ENCODE data around the gene SMDT1. TPM values are rescaled to one million over a fixed set of nuclear protein-coding genes. Genes with fewer than 3 reads are reported as not detected.
"Not testable (repeated sequence)": the region's sequence is repeated elsewhere in the genome, so short reads cannot be mapped to it uniquely, and the experiment has no call there.

The SMDT1 gene
- total and polyA plus RNA-seq, 12 donors, result 111 to 197 (median 135) TPM

DNA sequence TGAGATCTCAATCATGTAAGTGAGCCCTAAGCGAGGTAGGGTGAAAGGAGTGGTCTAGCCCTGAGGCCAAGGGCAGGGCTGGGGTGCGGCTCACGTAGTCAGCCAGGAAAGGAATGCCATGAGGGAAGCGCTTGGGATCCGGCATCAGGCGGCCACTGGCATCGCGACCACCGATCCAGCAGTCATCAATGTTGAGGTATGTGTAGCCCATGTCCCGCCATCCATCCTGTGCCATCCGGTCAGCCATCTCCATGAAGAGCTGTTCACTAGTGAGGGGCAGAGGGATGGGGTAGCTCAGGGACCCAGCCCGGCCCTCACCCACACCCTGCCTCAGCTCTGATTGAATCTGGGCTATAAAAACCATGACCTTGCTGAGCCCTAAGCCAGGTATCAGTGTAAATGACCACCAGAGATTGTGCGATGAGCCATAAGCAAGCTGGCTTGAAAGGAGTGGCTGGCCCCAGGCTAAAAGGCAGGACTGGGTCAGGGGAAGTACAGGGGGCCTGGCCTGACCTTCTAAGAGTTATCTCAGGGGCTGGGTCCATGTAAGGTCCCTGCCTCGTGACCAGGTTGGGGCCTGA, 11.7 kb upstream of the SMDT1 start:
- Histone ChIP-seq H3K9me3 (no peaks in the 10 kb centered on the region), H3K4me1 (peaks cover 5 to 32% (median 19%) of the 10 kb centered on the region in 9 donors), H3K27me3 (no peaks in the 10 kb centered on the region), H3K36me3 (peaks cover 0 to 56% (median 17%) of the 10 kb centered on the region in 9 donors), H3K27ac (no peak overlapping the region), H3K4me3 (no peak overlapping the region)
- no peak for DNase-seq
- WGBS, 2 donors, result 97 to 98% methylated on average over 14 of the region's 14 CpGs
- ATAC-seq, result no peak
- intact Hi-C loops (cut with DNase I), result no loop called here
- TF ChIP-seq, protein P1, sequence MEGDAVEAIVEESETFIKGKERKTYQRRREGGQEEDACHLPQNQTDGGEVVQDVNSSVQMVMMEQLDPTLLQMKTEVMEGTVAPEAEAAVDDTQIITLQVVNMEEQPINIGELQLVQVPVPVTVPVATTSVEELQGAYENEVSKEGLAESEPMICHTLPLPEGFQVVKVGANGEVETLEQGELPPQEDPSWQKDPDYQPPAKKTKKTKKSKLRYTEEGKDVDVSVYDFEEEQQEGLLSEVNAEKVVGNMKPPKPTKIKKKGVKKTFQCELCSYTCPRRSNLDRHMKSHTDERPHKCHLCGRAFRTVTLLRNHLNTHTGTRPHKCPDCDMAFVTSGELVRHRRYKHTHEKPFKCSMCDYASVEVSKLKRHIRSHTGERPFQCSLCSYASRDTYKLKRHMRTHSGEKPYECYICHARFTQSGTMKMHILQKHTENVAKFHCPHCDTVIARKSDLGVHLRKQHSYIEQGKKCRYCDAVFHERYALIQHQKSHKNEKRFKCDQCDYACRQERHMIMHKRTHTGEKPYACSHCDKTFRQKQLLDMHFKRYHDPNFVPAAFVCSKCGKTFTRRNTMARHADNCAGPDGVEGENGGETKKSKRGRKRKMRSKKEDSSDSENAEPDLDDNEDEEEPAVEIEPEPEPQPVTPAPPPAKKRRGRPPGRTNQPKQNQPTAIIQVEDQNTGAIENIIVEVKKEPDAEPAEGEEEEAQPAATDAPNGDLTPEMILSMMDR (IDR thresholded peaks at IDR 0.05), result no peak

DNA sequence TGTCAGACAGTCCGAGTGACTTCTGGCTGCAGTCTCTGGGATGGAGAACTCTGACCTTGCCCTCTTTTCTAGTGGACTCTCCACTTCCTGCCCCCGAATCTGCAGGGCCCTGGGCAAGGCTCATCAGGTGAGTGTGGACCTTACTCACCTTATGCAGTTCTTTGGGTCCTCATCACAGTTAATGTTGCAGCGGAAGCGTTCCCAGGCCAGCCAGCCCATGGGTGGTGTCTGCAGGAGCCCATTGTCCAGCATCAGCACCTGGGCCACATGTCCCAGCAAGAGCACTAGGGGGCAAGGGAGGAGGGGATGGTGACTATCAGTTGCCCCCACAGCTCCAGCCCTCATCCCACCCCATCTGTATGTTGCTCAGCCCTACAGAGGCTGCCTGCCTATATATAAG, 11.2 kb upstream of the SMDT1 start:
- H3K4me3 ChIP-seq, result no peak overlapping the region
- intact Hi-C loops (cut with DNase I), result no loop called here
- no peaks in the 10 kb centered on the region for H3K27me3 ChIP-seq
- H3K4me1 ChIP-seq, result peaks cover 5 to 36% (median 21%) of the 10 kb centered on the region in 9 donors
- H3K36me3 ChIP-seq, result peaks cover 0 to 51% (median 17%) of the 10 kb centered on the region in 9 donors
- TF ChIP-seq, protein P1 (IDR thresholded peaks at IDR 0.05), result no peak
- H3K9me3 ChIP-seq, result no peaks in the 10 kb centered on the region
- ATAC-seq (no peak), DNase-seq (no peak)
- no peak overlapping the region for H3K27ac ChIP-seq
- 93 to 95% methylated on average over 4 of the region's 4 CpGs for WGBS, 2 donors

DNA sequence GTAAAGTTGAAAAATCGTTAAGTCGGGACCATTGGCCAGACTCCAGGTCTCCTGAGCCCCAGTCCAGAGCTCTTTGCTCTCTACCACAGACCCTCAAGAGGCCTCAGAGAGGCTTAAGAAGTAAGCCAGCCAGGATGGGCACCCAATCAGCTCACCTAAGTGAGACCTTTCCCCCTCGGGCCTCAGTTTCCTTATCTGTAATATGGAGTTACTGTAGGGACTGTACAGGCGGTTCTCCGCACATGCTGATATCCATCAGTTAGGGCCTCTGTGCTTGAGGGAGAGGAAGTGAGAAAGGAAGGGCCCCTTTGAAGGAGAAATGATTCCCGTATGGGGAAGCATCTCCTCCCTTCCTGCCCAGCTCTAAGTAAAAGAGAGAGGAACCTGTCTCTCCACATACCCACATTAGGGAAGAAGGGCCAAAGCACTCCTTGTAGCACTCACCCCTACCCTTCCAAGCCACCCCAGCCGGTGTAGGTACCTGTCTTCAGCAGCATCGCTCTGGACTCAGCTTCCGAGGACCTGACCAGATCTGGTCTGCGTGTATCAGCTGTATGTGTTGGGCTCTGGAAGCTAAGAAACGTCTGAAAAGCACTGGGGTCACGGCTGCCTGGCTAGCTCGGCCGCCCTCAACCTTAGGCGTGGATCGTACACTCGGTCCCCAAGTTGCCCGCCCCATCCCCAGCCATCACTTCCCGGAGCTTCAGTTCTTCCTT, 9.5 kb upstream of the SMDT1 start:
- no peak for DNase-seq
- peak; percentile 1 to 34 (median 6) for ATAC-seq
- intact Hi-C loops (cut with DNase I), result loop anchor here in 4 of 10 donors (5.0 to 10.0 kb wide), 3 partner anchors 235 to 482 kb away; partner anchors contain the start of genes SREBF2 (in 2 of the 4), MEI1 (in 1 of the 4) and SERHL2 (in 1 of the 4)
- TF ChIP-seq, protein P1 (IDR thresholded peaks at IDR 0.05), result no peak
- peaks cover 9 to 53% (median 33%) of the 10 kb centered on the region in 9 donors for H3K4me1 ChIP-seq
- peaks cover 0 to 36% (median 12%) of the 10 kb centered on the region in 9 donors for H3K36me3 ChIP-seq
- H3K27me3 ChIP-seq, result no peaks in the 10 kb centered on the region
- H3K4me3 ChIP-seq, result peak overlapping the region; percentile 38 to 87 (median 62)
- H3K9me3 ChIP-seq, result no peaks in the 10 kb centered on the region
- peak overlapping the region; percentile 25 to 96 (median 86) for H3K27ac ChIP-seq
- WGBS, 2 donors, result 17 to 19% methylated on average over 19 of the region's 19 CpGs

DNA sequence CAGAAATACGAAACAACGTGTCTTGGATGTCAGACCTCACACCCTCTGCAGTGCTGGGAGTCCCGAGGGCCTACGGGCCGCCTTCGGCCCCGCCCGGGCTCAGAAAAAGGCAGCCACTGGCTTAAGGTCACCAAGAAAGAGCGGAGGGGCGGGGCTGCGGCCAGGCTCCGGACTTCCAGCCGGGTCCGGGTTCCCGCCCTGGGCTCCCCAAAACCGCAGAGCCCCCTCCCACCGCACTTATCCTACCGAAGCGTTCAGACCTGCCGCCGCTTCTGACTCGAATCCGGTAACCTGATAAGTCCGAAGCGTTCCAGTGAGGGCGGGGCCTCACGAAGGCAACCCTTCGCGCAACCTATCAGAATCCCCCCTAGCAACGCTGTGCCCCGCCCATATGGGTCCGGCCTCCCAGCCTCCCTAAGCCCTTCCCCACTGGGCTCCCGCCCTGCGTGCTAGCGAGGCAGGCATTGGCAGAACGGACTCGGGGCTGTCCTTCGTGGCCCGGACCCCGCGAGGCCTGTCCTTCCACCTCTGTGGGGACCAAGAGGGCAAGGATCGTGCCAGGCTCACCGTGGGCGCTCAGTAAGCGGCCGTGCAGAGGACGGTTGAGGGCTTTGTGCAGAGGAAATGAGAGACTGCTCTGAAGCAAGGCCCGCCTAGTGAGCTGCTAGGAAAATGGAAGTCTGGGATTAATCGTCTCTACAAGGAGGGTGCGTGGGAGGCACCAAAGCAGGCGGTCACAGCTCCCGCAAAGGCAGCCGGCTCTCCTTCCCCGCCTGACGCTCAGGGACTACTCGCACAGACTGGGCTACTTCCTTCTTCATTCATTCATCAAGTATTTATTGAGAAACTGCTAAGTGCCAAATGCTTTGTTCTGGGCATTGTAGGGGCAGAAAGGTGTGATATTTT, 8.7 kb upstream of the SMDT1 start, which contains the start of gene NAGA:
Gene NAGA, minus strand, starts transcription at position 296 of the 906 bp plus-strand sequence. CDS start 515 bp downstream, outside the sequence.
- Histone ChIP-seq H3K27me3 (no peaks in the 10 kb centered on the region), H3K9me3 (no peaks in the 10 kb centered on the region), H3K4me1 (peaks cover 9 to 60% (median 35%) of the 10 kb centered on the region in 9 donors), H3K36me3 (peaks cover 0 to 29% (median 4%) of the 10 kb centered on the region in 9 donors), H3K27ac (peak within 1 kb of the TSS; percentile 57 to 96 (median 86)), H3K4me3 (peak within 1 kb of the TSS; percentile 38 to 87 (median 62))
- DNase-seq, result peak; percentile 95 to 97
- peak; percentile 94 to 98 (median 97) for ATAC-seq
- WGBS, 2 donors, result 1% methylated on average over 56 of the region's 56 CpGs
- TF ChIP-seq, protein P1 (IDR thresholded peaks at IDR 0.05), result no peak
- intact Hi-C loops (cut with DNase I), result loop anchor here in 4 of 10 donors (1.0 to 10.0 kb wide), 4 partner anchors 20 to 482 kb away; partner anchors contain the start of genes SREBF2 (in 2 of the 4), MEI1 (in 1 of the 4), NDUFA6 (in 1 of the 4) and SERHL2 (in 1 of the 4)

DNA sequence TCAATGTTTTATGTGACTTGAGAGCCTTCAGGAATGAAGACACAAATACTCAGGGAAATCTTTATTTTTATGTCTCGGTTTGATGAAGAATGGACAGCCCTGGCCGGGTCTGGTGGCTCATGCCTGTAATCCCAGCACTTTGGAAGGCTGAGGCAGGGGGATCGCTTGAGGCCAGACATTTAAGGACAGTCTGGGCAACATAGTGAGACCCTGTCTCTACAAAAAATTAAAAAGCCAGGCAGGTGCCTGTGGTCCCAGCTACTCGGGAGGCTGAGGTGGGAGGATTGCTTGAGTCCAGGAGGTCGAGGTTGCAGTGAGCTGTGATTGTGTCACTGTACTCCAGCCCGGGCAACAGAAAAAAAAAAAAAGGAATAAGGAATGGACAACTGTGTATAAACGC, 8.0 kb upstream of the SMDT1 start:
- Histone ChIP-seq H3K4me1 (peaks cover 9 to 60% (median 35%) of the 10 kb centered on the region in 9 donors), H3K4me3 (peak overlapping the region in 9 of 10 donors; percentile 52 to 87 (median 63)), H3K36me3 (peaks cover 0 to 29% (median 0%) of the 10 kb centered on the region in 9 donors), H3K27ac (peak overlapping the region in 9 of 10 donors; percentile 78 to 96 (median 87))
- not testable (repeated sequence) for H3K27me3 ChIP-seq, H3K9me3 ChIP-seq, DNase-seq, ATAC-seq
- intact Hi-C loops (cut with DNase I), result loop anchor here in 4 of 10 donors (1.0 to 10.0 kb wide), 4 partner anchors 19 to 481 kb away; partner anchors contain the start of genes SREBF2 (in 2 of the 4), MEI1 (in 1 of the 4), NDUFA6 (in 1 of the 4) and SERHL2 (in 1 of the 4)
- 77 to 88% methylated on average over 7 of the region's 7 CpGs for WGBS, 2 donors

All from heart right ventricle (tissue), 16 donors.